G401 (cell line): ENCODE measurements around the gene IGSF9B. TPM values are rescaled to one million over a fixed set of nuclear protein-coding genes. Genes with fewer than 3 reads are reported as not detected.

ENCODE experiments used
- DNase-seq: peaks from one replicate; pipeline ENCODE4 v3.0.0-alpha.2; 2015; ENCODE audit warnings: low spot score
- in situ Hi-C: cut with HindIII; loops from 2 replicates; pipeline ENCODE4 v1.10.0; 2016; ENCODE audit warnings: low sequenced_read_pairs, mixed read lengths
- total RNA-seq: library from RNA; depleted of rRNA; stranded (reverse); fragments of >200 nt; shearing (Covaris generic); gene quantifications from 2 replicates; pipeline ENCODE4 v1.2.3, GENCODE V29; 2014

IGSF9B gene
- total RNA-seq, 1 experiment from 2014 or later, result 0.51 TPM

DNA sequence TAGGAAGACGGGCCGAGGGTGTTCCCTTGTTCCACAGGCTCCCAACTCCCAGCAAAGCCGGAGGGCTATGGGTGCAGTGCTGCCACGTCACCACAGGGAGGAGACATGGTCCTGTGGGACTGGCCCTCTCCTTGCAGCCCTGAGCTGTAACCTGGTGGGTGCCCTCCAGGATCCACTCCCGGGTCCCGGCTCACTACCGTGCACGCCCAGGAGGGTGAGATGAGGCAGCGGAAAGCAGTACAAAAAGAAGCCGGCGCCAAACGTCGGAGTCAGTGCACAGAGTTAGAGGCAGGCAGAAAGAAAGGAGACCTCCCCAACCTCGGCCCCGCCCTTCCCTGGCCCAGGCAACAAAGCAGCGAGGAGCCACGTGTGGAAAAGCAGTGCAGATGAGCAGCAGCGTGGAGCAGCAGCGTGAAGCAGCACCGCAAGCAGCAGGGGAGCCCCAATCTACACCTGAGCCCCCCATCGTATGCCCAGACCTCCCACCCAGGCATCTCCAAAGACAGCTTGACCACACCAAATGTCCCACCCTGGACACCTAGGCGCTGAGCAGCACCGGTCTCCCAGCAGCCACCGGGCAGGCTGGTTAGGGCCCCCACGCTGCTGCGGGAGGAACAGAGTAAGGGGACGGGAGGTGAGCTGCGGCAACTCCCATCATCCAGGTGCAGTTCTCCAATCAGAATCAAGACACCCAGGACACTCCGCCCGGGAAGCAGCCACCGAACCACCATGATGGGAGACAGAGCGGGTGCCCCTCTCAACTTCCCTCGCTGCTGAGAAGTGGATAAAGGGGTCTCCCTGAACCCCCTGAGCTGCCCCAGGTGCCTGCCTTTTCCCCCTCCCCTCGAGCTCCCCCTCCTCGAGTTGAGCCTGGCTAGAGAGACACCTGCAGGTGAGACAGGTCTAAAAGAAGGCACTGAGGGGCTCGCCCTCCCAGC is 28.8 kb downstream of the IGSF9B start:
- peak; percentile 82 for DNase-seq
- in situ Hi-C loops, result no loop called here

DNA sequence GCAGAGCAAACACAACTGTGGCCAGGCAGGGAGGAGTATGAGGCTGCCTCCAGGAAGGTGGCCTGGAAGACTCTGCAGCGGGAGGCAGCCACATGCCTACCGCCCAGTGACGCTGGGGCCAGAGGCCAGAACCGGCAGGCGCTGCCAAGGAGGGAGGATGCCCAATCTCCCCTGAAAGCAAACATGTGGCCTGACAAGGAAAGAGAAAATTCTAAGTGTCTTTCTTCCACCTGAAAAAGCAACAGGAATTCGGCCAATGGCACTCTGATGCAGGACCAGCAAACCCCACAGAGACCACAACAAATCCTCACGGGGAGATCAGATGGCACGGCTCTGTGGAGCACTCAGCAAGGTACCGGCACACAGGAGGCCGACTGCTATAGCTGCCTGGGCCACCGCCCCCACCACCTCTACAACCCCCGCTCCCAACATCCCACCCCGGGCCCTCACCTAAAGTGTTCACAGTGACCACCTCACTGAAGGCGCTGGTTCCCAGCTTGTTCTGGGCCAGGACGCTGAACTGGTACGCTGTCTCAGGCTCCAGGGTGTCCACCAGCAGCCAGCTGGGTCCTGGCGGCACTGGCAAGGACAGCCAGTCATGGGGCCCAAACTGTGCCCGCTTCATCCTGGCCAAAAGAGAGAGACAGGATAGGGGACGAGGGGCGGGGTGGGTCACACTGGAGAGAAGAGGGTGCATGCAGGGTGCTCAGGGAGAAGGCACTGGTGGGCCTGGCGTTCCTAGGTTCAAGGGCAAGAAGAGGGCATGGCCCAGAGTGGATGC is 30.1 kb downstream of the IGSF9B start:
- peak; percentile 54 for DNase-seq
- in situ Hi-C loops, result no loop called here

DNA sequence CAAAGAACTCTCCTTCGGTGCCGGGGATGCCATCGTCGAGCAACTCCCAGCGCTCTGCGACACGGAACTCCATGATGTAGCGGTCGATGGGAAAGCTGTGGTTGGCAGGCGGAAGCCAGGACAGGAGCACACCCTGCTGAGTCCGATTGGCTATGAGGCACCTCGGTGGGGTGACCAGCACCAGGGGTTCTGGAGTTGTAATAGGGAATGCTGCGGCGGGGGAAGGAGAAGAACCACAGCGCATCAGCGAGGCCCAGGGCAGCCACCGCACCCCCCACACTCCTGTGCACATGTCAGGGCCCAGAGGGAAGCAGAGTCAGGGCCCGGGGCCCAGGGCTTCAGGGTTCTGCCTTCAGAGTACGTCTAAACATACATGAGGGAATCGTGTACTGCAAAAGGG is 31.0 kb downstream of the IGSF9B start:
- peak; percentile 31 for DNase-seq
- in situ Hi-C loops, result no loop called here

DNA sequence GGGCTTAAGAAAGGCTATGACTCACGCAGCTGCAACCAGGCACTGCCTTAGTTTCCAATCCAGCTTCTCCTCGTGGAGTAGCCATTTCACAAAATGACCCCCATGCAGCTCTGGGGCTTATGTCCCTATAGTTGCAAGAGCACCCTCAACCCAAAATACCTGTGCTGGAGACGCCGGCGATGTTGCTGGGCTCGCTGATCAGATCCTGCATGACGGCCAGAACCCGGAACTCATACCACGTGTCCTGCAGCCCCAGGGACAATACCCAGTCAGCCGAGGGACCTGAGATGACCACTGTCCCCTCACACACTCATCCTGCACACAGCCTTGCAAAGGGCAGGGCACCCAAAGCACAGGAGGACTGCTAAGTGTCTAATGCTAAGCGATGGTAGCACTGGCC is 32.1 kb downstream of the IGSF9B start:
- in situ Hi-C loops, result no loop called here
- DNase-seq, result no peak

DNA sequence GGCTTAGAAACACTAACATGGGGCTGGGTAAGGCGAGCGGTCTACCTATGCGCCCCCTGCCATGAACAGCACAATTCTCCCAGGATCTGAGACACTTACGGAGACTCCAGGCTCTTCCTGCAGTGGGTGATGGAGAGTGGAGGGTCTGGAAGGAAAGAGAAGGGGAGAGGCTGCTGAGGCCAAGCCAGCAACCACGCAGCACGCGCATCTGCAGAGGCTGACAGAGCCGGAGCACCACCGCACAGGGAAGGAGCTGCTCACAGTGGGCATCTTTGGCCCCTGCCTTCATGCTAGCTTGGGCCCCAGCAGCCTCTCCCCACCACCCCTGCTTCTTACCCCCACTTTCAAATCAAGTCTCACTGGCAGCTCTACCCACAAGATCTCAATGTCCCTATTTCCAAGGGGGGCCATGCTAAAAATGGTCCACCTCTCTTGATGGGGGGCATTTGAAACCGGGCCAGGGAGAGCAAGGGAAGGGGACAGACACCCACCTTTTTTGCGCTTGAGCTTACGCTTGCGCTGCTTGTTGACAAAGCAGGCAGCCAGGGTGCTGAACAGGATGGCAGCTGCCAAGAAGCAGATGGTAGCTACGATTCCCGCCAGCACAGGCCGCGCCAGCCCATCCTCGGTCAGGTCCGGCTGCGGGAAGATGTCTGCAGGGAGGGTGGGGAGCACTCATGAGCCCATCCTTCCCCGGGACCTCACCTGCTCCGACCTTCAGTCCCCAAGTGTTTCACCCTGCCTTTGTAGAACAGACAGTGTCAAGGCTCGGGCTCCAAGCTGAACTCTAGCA is 34.5 kb downstream of the IGSF9B start:
- in situ Hi-C loops, result no loop called here
- peak; percentile 93 for DNase-seq

DNA sequence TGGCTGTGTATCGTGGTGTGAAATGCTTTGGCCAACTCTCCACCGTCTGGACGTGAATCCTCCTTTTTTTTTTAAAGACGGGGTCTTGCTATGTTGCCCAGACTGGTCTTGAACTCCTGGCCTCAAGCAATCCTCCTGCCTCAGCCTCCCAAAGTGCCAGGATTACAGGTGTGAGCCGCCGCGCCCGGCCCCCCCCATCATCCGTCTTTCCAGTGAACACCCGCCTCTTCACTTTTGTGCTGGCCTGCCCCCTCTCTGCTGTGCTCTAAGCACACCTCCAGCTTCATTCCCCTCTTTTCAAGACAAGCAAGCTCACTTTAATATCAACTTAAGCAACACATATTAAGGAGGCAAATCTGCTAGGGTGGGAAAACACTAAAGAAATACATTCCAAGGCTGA is 35.3 kb downstream of the IGSF9B start:
- in situ Hi-C loops, result no loop called here
- DNase-seq, result no peak

DNA sequence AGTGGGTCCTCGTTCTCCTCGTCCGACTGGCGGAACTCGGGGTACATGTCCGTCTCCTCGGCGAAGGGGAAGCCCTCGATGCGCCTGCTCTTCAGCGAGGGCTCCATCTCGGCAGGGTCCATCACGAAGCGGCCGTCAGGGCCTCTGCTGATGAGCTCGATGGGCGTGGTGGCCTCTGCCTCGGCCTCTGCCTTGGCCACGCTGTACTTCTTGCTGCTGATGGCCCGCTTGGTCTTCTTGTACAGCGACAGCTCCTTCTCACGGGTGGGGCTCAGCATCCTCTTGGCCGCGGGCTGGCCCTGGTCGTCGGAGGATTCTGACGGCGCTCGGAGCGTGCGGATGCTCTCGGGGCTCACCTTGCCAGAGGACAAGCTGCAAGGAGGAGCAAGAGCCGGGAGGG is 35.7 kb downstream of the IGSF9B start:
- no peak for DNase-seq
- in situ Hi-C loops, result no loop called here

DNA sequence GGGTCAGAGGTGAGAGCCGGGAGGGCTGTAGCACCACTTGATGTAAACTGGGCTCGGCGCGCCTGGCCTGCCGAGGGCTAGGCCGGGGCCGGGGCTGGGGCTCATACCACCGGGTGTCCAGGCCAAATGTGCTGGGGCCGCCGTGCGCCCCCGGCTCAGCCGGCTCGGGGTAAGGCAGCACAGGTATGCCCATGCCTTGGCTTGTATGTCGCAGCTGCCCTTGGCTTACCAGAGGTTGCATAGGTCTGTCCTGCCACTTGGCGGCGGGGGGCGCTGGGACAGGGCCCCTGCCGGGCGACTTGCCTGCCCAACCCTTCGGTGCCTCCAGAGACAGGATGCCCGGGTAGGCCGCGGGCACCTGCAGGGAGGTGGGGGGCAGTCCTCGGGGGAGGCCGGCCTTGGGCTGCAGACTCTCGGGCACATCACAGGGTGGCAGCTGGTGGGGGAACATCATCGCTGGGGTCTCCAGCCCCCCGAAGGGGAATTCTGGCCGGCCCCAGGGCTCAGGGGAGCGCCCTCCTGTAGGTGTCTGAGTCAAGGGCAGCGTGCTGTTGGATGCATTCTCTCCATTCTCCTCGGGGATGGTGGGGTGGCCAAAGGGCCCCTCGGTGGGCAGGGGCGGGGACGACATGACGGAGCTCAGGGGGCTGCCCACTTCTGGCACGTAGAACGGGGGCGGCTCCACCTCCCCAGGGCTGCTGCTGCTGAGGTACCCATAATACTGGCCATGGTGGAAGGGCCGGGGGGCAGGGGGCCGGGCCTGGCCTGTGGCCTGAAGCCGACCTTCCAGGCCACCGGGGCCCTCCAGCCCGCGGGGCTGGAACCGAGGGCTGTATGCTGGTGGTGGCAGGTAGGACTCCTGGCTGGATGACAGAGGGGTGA is 36.4 kb downstream of the IGSF9B start:
- no peak for DNase-seq
- in situ Hi-C loops, result no loop called here

DNA sequence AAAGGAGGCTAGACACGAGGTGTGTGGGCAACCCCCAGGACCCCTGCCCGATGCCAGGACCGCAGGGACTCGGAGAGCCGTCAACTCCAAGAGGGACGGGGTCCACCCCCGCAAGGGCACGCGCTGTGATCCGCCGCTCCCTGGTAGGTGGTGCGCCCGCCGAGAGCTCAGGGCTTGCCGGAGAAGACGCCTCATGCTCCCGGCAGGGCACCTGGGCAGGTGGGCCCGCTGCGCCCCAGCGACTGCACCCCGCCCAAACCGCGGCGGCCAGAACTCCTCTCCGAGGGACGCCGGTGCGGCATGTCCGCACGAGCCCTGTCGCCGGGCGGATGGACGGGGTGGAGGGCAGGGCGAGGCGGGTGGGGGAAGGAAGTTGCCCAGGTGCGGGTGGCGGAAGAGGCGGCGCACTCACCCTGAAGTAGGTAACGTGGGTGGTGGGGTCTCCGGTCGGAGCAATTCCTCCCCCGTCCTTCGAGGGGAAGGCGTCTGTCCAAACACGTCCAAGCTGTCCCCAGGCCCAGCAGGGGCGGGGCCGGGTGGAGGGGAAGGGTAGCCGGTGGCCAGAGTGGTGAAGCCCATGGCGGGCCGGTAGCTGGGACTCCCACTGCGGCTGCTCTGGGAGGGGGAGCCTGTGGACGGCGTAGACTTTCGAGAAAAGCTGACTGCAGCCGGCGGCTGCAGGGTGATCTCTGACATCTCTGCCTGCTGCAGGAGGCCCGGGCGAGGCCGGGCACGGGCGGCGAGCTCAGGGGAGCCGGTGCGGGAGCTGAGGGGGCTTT is 37.2 kb downstream of the IGSF9B start:
- DNase-seq, result no peak
- in situ Hi-C loops, result no loop called here

DNA sequence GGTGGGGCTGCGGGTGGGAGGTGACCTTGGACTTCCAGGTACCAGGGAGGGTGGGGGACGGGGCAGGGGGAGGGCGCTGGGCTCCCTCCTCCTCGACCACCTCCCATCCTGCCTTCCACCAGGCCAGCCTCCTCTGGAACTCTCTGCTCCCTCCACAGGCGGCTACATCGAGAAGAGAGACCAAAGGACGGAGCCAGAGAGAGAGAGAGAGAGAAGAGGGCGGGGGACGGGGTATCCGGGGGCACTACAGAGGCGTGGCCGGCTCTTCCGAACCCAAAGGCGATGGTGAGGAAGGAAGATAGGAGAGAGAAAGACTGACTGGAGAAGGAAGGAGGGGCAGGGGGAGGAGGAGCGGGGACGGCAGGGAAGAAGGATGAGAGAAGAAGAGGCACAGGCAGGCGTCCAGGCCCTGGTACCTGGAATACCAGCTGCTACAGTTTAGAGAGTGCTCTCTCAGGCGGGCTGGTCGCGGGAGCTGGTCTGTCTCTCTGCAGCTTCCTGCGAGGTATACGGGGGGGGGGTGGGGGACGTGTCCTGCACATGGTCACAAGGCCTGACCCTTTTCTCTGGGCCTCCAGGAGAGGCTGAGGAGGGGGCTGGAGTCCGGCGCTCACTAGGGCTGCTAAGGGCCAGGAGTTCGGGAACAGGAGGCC is 38.0 kb downstream of the IGSF9B start:
- in situ Hi-C loops, result no loop called here
- no peak for DNase-seq

DNA sequence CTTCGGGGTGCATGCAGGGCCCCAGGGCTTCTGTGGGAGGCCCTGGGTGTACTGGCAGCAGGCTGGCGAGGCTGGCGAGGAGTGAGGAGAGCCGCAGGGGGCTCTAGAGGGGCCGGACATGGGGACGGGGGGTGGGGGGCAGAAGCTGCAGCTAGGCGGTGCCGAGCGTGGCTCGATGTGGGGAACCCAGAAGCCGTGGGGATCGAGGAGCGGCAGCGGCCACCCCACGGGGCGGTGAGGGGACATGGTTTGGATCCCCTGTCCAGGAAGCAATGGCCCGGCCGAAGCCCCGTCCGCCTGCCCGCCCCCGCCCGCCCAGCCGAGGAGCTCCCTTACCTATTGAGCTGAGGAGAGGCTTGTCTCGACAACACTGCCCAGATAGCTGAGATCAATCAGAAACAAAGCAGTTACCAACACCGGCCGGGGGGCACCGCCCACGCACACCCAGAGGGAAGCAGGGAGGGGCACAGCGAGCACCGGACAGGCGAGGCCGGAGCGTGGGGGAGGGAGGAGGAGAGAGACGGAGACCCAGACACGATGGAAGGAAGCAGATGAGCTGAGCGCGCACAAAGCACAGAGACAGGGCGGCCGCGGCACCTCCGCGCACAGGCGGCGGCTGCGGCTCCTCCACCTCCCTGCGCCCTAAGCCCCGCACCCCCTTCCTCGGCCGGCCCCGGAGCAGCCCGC is 38.7 kb downstream of the IGSF9B start:
- in situ Hi-C loops, result no loop called here
- DNase-seq, result no peak

DNA sequence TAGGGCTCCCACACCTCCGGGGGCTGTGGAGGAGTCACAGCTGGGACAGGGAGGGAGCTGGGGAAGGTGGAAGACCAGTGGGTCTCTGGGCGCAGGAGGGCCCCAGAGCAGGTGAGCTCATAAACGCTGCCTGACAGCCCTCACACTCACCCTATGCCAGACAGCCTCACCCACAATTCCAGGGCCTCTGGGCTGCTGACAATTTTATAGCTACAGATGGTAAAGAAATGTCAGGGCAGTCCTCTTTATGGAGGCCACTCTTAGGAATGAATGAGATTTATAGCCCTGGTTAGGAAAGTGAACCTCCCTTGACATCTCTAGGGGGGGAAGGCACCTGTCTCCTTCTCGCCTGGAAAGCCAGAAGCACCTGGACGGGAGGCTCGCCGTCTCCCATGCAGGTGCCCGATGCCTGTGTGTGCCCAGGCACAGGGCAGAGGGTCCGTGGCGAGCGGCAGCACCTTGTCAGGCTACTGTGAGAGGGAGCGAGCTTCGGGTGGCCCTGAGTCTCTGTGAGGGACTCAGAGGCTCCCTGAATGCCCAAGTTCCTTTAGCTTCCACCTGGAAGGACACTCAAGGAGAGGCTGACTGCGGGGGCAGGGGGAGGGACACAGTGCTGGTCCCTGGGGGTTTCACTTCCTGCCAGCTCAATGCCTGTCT is 39.9 kb downstream of the IGSF9B start:
- in situ Hi-C loops, result no loop called here
- no peak for DNase-seq

DNA sequence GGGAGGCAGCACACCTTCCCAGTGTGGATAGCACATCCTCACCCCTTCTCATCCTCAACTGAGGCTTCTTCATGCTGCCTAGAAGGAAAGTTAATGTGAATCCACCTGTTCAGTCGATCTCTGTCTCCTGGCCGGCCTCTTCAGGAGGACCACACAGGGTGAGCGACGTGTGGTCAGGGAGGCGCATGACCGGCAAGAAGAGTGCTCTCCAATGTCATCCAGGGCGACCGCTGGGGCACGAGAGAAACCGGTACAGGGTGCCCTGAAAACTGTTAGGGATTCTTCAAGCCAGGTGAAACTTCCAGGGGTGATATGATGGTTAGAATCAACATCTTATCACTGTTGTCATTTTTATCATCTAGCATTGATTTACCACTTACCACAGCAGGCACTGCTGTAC is 43.0 kb downstream of the IGSF9B start:
- in situ Hi-C loops, result no loop called here
- DNase-seq, result no peak

DNA sequence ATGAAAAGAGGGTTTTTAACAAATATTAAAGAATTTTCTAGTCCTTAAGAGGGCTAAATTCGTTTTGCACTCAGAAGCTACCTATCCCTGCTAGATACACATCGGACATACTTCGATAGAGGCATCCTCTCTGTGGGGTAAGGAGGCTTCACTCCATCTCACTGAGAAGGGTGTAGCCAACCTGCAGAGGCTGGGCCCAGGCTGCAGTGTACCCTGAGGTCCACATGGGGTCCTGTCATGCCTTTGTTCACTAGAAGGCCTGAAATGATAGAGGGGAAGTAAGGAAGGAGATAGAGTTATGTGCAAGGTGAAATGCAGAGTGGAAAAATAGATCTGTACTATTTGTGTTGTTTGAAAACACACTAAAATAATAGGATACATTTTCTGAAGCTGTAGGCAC is 45.6 kb downstream of the IGSF9B start:
- no peak for DNase-seq
- in situ Hi-C loops, result no loop called here

DNA sequence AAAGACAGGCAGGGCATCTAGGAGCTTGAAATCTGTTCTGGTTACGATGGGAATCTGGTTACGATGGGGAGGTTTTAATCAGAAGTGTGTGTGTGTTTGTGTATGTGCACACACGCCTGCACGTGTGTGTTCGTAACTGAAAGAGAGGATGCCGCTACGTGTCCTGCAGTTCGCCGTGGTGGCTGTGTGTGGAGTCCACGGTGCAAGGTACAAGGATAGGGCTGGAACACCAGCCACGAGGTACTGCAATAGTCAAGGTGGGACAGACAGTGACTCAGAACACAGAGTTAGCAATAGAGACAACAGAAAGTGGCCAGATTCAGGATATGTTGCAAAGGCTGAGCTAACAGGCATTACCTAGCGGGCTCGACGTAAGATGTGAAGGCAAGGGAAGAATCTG is 46.7 kb downstream of the IGSF9B start:
- in situ Hi-C loops, result no loop called here
- DNase-seq, result no peak

DNA sequence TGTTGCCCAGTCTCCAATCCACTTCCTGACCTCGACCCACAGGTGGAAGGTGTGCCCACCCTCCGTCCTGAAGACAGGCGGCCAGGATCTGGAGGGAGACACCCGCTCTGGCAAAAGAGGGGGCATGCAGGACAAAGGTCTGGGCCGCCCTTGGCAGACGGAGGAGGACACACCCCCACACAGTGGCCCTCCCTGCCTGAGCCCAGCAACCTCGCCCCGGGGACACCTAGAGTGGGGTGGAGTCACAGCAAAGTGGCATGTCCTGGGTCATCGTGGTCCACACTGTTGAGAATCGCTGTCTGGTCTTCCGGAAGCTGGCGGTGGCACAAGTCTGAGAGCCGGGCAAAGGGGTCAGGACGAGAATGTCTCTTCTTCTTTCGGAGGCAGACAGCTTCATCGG is 47.9 kb downstream of the IGSF9B start:
- no peak for DNase-seq
- in situ Hi-C loops, result no loop called here

DNA sequence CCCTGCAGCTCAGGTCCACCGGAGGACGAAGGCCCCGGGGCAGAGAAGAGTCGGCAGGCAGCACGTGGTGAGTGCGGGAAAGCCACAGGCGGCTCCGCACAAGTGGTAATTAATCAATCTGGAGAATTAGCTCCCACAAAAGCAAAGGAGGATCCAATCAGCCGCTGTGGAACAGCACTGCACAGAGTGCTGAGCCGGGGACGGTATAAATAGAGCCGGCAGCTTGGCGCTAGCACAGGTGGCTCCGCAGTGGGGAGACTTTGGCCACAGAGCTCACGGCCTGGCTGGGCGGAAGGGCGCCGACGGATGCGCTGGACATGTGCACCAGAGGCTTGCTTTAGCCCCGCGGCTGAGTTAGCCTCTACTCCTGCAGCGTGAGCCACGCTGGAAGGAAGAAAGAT is 48.9 kb downstream of the IGSF9B start:
- in situ Hi-C loops, result no loop called here
- DNase-seq, result peak; percentile 92
